ENCODE measurements around the gene ARHGEF19. TPM values are rescaled to one million over a fixed set of nuclear protein-coding genes. Genes with fewer than 3 reads are reported as not detected.
A peak's percentile ranks its signal among the peaks of the same experiment; 100 is the strongest.

ARHGEF19 gene
- total RNA-seq, 4 donors from 2014 or later = 15.8 to 27.1 (median 20.6) TPM

DNA sequence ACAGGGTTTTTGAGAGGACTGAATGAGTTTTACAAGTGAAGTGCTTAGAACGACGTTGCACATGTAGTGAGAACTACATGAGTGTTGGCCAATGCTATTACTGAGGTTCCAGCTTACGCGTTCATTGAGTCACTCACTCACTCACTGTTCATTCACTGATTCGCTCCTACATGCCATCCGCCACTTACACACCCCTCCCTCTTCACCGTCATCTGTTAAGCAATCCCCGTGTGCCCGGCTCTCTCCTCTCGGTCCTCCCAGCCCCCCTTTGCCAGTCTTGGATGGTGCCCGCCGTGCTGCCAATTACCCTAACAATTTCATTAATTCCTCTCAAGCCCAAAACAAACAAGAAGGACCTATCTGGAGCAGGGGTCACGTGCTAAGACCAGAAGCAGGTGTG is 29.3 kb downstream of the ARHGEF19 start:
- peak overlapping the region; percentile 86 to 94 (median 92) for H3K27ac ChIP-seq
- TF ChIP-seq POLR2A (IDR thresholded peaks at IDR 0.05) = no peak
- TF ChIP-seq, protein P1, sequence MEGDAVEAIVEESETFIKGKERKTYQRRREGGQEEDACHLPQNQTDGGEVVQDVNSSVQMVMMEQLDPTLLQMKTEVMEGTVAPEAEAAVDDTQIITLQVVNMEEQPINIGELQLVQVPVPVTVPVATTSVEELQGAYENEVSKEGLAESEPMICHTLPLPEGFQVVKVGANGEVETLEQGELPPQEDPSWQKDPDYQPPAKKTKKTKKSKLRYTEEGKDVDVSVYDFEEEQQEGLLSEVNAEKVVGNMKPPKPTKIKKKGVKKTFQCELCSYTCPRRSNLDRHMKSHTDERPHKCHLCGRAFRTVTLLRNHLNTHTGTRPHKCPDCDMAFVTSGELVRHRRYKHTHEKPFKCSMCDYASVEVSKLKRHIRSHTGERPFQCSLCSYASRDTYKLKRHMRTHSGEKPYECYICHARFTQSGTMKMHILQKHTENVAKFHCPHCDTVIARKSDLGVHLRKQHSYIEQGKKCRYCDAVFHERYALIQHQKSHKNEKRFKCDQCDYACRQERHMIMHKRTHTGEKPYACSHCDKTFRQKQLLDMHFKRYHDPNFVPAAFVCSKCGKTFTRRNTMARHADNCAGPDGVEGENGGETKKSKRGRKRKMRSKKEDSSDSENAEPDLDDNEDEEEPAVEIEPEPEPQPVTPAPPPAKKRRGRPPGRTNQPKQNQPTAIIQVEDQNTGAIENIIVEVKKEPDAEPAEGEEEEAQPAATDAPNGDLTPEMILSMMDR (IDR thresholded peaks at IDR 0.05) = no peak
- no peaks in the 10 kb centered on the region for H3K36me3 ChIP-seq
- H3K4me1 ChIP-seq = peaks cover 53 to 100% (median 61%) of the 10 kb centered on the region in 3 donors
- H3K4me3 ChIP-seq = peak overlapping the region in 2 of 4 donors; percentile 19 to 20
- DNase-seq = no peak
- no peaks in the 10 kb centered on the region for H3K9me3 ChIP-seq
- intact Hi-C loops (cut with DNase I) = no loop called here
- WGBS, 2 donors = 40 to 41% methylated on average over 12 to 13 of the region's 13 CpGs
- H3K27me3 ChIP-seq = no peaks in the 10 kb centered on the region

DNA sequence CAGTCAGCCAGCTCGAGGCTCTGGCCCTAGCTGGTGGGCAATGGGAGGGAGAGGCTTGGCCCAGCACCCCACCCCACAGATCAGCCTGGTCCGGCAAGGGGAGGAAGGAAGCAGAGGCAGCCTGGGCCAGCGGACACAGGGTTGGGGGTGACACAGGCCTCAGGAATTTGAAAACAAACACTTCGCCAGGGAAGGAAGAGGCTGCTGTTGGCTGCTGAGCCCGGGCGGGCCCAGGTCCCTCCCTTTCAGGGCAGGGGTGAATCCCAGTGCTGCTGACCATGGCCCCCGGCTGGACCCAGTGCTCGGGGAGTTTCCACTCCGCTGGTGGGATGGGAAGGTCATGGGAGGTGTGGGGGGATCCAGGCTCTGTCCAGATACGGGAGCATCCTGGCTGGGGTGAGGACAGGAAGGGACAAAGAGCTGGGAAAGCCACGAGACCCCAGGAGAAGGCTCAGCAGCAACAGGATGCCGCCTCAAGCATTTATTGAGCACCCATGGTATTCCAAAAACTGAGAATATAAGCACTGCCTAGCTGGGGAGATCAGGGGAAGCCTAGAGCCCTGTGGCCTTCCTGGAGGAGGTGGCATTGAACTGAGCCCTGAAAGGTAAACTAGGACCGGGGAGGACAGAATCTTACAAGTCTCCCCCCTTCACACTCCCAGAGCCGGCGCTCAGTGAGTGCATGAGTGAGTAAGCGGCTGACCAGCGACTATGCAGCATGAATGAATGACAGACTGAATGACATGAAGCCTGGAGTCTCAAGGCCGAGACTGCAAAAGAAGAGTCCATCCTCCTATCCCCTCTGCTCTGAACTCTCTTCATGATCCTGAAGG is 30.3 kb downstream of the ARHGEF19 start:
- H3K4me1 ChIP-seq = peaks cover 47 to 100% (median 56%) of the 10 kb centered on the region in 3 donors

DNA sequence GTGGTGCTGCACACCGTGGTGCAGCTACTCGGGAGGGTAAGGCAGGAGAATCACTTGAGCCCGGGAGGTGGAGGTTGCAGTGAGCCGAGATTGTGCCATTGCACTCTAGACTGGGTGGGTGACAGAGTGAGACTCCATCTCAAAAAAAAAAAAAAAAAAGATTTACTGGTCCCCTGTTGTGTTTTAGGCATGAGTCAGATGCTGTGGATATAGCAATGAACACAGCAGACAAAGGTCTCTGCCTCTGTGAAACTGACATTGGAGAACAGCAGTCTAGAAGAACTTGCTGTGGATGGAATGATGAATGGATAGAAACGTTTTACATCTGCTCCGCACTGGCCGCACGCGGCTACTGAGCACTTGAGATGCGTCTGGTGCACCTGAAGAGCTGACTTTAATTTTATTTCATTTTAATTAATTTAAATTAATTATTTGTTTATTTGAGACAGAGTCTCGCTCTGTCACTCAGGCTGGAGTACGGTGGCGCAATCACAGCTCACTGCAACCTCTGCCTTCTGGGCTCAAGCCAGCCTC is 32.1 kb downstream of the ARHGEF19 start:
- 79 to 80% methylated on average over 13 of the region's 13 CpGs for WGBS, 2 donors

More for the DNA sequence above, 30.3 kb downstream of the ARHGEF19 start:
- Histone ChIP-seq H3K27ac (peak overlapping the region; percentile 86 to 94 (median 92)), H3K4me3 (peak overlapping the region in 1 of 4 donors; percentile 4), H3K36me3 (no peaks in the 10 kb centered on the region), H3K27me3 (no peaks in the 10 kb centered on the region), H3K9me3 (no peaks in the 10 kb centered on the region)
- intact Hi-C loops (cut with DNase I) = no loop called here
- no peak for DNase-seq
- TF ChIP-seq, protein P1 (IDR thresholded peaks at IDR 0.05) = no peak
- TF ChIP-seq POLR2A (IDR thresholded peaks at IDR 0.05) = no peak
- WGBS, 2 donors = 42 to 50% methylated on average over 12 of the region's 18 CpGs

DNA sequence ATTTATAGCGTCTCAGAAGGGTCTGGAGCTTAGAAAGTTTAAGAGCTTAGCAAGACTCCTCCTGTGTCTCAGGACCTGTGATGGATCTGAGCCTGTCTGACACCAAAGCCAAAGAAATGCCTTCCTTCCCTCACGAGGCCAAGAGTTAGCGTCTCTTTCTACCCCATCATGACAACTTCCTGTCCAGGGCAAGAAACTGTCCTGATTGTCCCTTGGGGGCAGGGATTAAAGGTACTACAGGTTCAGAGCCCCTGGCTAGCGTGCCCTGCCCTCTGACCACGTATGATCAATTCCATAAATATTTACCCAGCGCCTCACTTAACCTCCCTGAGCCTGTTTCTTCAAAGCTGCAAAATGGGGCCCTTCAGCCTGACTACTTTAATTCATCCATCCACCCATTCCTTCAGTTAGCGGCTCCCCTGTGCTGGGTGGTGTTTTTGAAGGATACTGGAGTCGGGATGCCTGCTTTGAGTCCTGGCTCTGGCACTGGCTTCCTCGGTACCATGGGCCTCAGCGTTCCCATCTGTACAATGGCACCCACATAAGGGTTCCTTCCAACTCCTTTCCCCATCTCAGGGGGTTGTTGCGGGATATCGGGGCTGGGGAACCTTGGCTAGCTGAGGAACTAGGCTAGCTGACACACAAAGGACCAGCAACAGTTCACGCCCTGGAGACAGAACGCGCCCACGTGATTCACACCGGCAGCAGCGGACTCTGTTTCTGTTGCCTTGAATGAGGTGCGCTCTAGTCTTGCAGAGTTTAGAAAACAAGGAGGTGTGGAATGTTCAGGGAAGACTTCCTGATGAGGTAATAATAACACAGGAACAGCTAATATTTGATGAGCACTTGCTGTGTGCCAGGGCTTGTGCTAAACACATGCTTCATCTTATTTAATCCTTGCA is 33.6 kb downstream of the ARHGEF19 start:
- no peak for TF ChIP-seq POLR2A (IDR thresholded peaks at IDR 0.05)
- TF ChIP-seq, protein P1 (IDR thresholded peaks at IDR 0.05) = no peak

More for the DNA sequence above, 32.1 kb downstream of the ARHGEF19 start:
- Histone ChIP-seq H3K4me1 (peaks cover 63 to 100% (median 74%) of the 10 kb centered on the region in 3 donors), H3K4me3 (no peak overlapping the region), H3K9me3 (no peaks in the 10 kb centered on the region), H3K36me3 (no peaks in the 10 kb centered on the region), H3K27me3 (no peaks in the 10 kb centered on the region), H3K27ac (peak overlapping the region; percentile 86 to 94 (median 92))
- intact Hi-C loops (cut with DNase I) = no loop called here
- TF ChIP-seq, protein P1 (IDR thresholded peaks at IDR 0.05) = no peak
- no peak for TF ChIP-seq POLR2A (IDR thresholded peaks at IDR 0.05)
- DNase-seq = no peak

More for the DNA sequence above, 33.6 kb downstream of the ARHGEF19 start:
- H3K9me3 ChIP-seq = no peaks in the 10 kb centered on the region
- H3K4me1 ChIP-seq = peaks cover 71 to 100% (median 80%) of the 10 kb centered on the region in 3 donors
- H3K27ac ChIP-seq = peak overlapping the region; percentile 84 to 93 (median 88)
- no peak for DNase-seq
- 51 to 52% methylated on average over 9 to 17 of the region's 19 CpGs for WGBS, 2 donors
- H3K27me3 ChIP-seq = no peaks in the 10 kb centered on the region
- H3K36me3 ChIP-seq = no peaks in the 10 kb centered on the region
- no peak overlapping the region for H3K4me3 ChIP-seq
- intact Hi-C loops (cut with DNase I) = no loop called here
